Mesendoderm (in vitro differentiated cells): ENCODE data around the gene DOCK2.

ENCODE experiments used
- DNase-seq: peaks from one replicate; pipeline ENCODE4 v3.0.0; 2013
- H2AK5ac ChIP-seq: 2 replicates; pipeline ENCODE4 v1.6.1; 2013; ENCODE audit warnings: low read length, inconsistent platforms
- H2BK120ac ChIP-seq: 2 replicates; pipeline ENCODE4 v1.6.1; 2013; ENCODE audit warnings: low read depth, mild to moderate bottlenecking, low read length, moderate library complexity, mixed read lengths
- H2BK15ac ChIP-seq: replicated peaks from 2 replicates; pipeline ENCODE4 v1.6.1; 2013; ENCODE audit warnings: low read depth, mild to moderate bottlenecking, moderate library complexity
- H2BK5ac ChIP-seq: 2 replicates; pipeline ENCODE4 v1.6.1; 2013; ENCODE audit warnings: low read length, inconsistent platforms
- H3K18ac ChIP-seq: 2 replicates; pipeline ENCODE4 v1.6.1; 2013; ENCODE audit warnings: mild to moderate bottlenecking, low read length, mixed read lengths
- H3K23ac ChIP-seq: one replicate; pipeline ENCODE4 v1.6.1; 2013; ENCODE audit warnings: low read length
- H3K27ac ChIP-seq: 2 replicates; pipeline ENCODE4 v1.5.1; 2013; ENCODE audit warnings: low read depth, mild to moderate bottlenecking, inconsistent platforms, low read length, moderate library complexity
- H3K27me3 ChIP-seq: 2 replicates; pipeline ENCODE4 v1.6.1; 2013; ENCODE audit warnings: low read length, control low read depth, mild to moderate bottlenecking, inconsistent platforms; ENCODE audit not compliant: insufficient read depth, poor library complexity
- H3K36me3 ChIP-seq: 2 replicates; pipeline ENCODE4 v1.6.1; 2013; ENCODE audit warnings: low read length, inconsistent platforms; ENCODE audit not compliant: control insufficient read depth, insufficient read depth
- H3K4ac ChIP-seq: one replicate; pipeline ENCODE4 v1.6.1; 2013; ENCODE audit warnings: low read depth, mild to moderate bottlenecking, low read length, moderate library complexity
- H3K4me1 ChIP-seq: 2 replicates; pipeline ENCODE4 v1.6.1; 2013; ENCODE audit warnings: low read depth, low read length, inconsistent platforms; ENCODE audit not compliant: control insufficient read depth
- H3K4me2 ChIP-seq: 2 replicates; pipeline ENCODE4 v1.6.1; 2013; ENCODE audit warnings: low read length
- H3K4me3 ChIP-seq: 2 replicates; pipeline ENCODE4 v1.5.1; 2013; ENCODE audit warnings: mild to moderate bottlenecking, low read length
- H3K56ac ChIP-seq: one replicate; pipeline ENCODE4 v1.6.1; 2013; ENCODE audit warnings: low read length
- H3K79me1 ChIP-seq: 2 replicates; pipeline ENCODE4 v1.6.1; 2013; ENCODE audit warnings: low read length, inconsistent platforms
- H3K79me2 ChIP-seq: 2 replicates; pipeline ENCODE4 v1.6.1; 2013; ENCODE audit warnings: mild to moderate bottlenecking, low read length; ENCODE audit not compliant: control insufficient read depth, insufficient read depth
- H3K9ac ChIP-seq: 2 replicates; pipeline ENCODE4 v1.6.1; 2013; ENCODE audit warnings: low read length, inconsistent platforms
- H4K5ac ChIP-seq: one replicate; pipeline ENCODE4 v1.6.1; 2013; ENCODE audit warnings: low read length
- H4K8ac ChIP-seq: one replicate; pipeline ENCODE4 v1.6.1; 2013; ENCODE audit warnings: low read depth, mild to moderate bottlenecking, control low read depth, low read length, moderate library complexity
- WGBS: extraction: QIAGEN DNeasy Blood & Tissue Kit; methylation state at CpG from one replicate; pipeline ENCODE4 v1.1.7; 2013; ENCODE audit warnings: low lambda C conversion rate, missing lambda C conversion rate; ENCODE audit not compliant: insufficient coverage; ENCODE audit errors: extremely low coverage; 5-methylcytosine and 5-hydroxymethylcytosine counted together

DOCK2 gene

DNA sequence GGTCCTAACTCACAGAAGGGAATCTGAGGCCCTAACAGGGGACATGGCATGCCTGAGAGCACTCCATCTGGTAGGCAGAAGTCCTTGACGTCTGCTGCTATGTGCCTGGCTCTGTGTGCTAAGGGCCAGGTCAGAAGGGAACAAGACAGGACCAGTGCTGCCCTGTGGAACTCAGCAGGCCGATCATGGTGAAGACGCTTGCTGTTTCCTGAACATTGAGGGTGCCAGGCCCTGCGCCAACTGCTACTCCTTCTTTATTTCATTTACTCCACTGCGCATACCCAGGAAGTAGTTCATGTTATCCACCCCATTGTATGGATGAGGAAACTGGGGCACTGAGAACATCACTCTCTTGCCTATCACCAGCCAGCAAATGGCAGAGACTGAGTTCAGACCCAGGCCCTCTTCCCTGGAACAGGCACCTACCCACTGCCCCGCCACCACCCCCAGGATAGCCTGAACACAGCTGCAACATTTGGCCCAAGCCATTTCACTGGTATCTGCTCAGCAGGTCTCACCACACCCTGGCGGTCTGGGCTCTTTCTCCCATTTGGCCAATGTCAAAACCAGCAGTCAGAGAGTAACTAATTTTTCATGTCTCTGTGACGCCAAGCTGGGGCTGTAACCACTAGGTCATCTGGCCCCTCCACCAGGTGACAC is 443.8 kb downstream of the DOCK2 start:
- no CpG with 5 or more reads among the region's 8 CpGs for WGBS

GRCh38 chr5:170081616-170082015 is 444.5 kb downstream of the DOCK2 start:
- no peak overlapping the region for H2BK15ac ChIP-seq
- H3K27ac ChIP-seq: no peak overlapping the region
- H3K23ac ChIP-seq: no peak overlapping the region
- no peak overlapping the region for H3K18ac ChIP-seq
- no peak overlapping the region for H3K9ac ChIP-seq
- no peak overlapping the region for H3K4me3 ChIP-seq
- no peaks in the 10 kb centered on the region for H3K79me2 ChIP-seq
- no peak overlapping the region for H3K56ac ChIP-seq
- H3K4ac ChIP-seq: no peak overlapping the region
- H4K5ac ChIP-seq: no peak overlapping the region
- H4K8ac ChIP-seq: no peak overlapping the region
- no peak overlapping the region for H2BK120ac ChIP-seq
- no peak for DNase-seq
- no peaks in the 10 kb centered on the region for H3K4me1 ChIP-seq
- H2BK5ac ChIP-seq: no peak overlapping the region
- H3K4me2 ChIP-seq: no peak overlapping the region
- H3K36me3 ChIP-seq: no peaks in the 10 kb centered on the region
- H3K79me1 ChIP-seq: no peaks in the 10 kb centered on the region
- H3K27me3 ChIP-seq: no peaks in the 10 kb centered on the region
- H2AK5ac ChIP-seq: no peak overlapping the region
- no CpG with 5 or more reads among the region's 4 CpGs for WGBS

More for the DNA sequence above, 443.8 kb downstream of the DOCK2 start:
- Histone ChIP-seq H3K27me3 (no peaks in the 10 kb centered on the region), H3K4me1 (no peaks in the 10 kb centered on the region), H2BK5ac (no peak overlapping the region), H3K79me2 (no peaks in the 10 kb centered on the region), H3K56ac (no peak overlapping the region), H3K18ac (no peak overlapping the region), H2AK5ac (no peak overlapping the region), H3K36me3 (no peaks in the 10 kb centered on the region), H2BK120ac (no peak overlapping the region), H3K4ac (no peak overlapping the region), H3K27ac (no peak overlapping the region), H2BK15ac (no peak overlapping the region), H3K79me1 (no peaks in the 10 kb centered on the region), H3K9ac (no peak overlapping the region), H3K23ac (no peak overlapping the region), H4K8ac (no peak overlapping the region), H4K5ac (no peak overlapping the region), H3K4me3 (no peak overlapping the region), H3K4me2 (no peak overlapping the region)
- no peak for DNase-seq

GRCh38 chr5:170082701-170083100 is 445.6 kb downstream of the DOCK2 start:
- Histone ChIP-seq H3K27ac (no peak overlapping the region), H2BK5ac (no peak overlapping the region), H3K27me3 (no peaks in the 10 kb centered on the region), H3K79me1 (no peaks in the 10 kb centered on the region), H3K9ac (no peak overlapping the region), H2BK15ac (no peak overlapping the region), H3K4me3 (no peak overlapping the region), H3K4me1 (no peaks in the 10 kb centered on the region), H4K5ac (no peak overlapping the region), H3K56ac (no peak overlapping the region), H3K79me2 (no peaks in the 10 kb centered on the region), H3K23ac (no peak overlapping the region), H3K4ac (no peak overlapping the region), H3K18ac (no peak overlapping the region), H2BK120ac (no peak overlapping the region), H4K8ac (no peak overlapping the region), H2AK5ac (no peak overlapping the region), H3K4me2 (no peak overlapping the region), H3K36me3 (no peaks in the 10 kb centered on the region)
- WGBS: no CpG with 5 or more reads among the region's 7 CpGs
- no peak for DNase-seq

- Histone ChIP-seq H3K23ac (no peak overlapping the region), H2BK15ac (no peak overlapping the region), H3K4me2 (no peak overlapping the region), H3K4me1 (no peaks in the 10 kb centered on the region), H2BK120ac (no peak overlapping the region), H4K8ac (no peak overlapping the region), H2AK5ac (no peak overlapping the region), H3K79me2 (no peaks in the 10 kb centered on the region), H3K18ac (no peak overlapping the region), H3K4ac (no peak overlapping the region), H3K36me3 (no peaks in the 10 kb centered on the region), H3K27ac (no peak overlapping the region), H3K4me3 (no peak overlapping the region), H3K79me1 (no peaks in the 10 kb centered on the region), H2BK5ac (no peak overlapping the region), H4K5ac (no peak overlapping the region), H3K9ac (no peak overlapping the region), H3K27me3 (no peaks in the 10 kb centered on the region), H3K56ac (no peak overlapping the region)
- DNase-seq: no peak
- no CpG with 5 or more reads among the region's 3 CpGs for WGBS
Observed at GRCh38 chr5:170087168-170087817, 450.2 kb downstream of the DOCK2 start.

GRCh38 chr5:170092455-170093101 is 455.5 kb downstream of the DOCK2 start:
- Histone ChIP-seq H3K9ac (no peak overlapping the region), H3K4ac (no peak overlapping the region), H3K79me2 (no peaks in the 10 kb centered on the region), H3K56ac (peak overlapping the region; percentile 46), H3K27me3 (no peaks in the 10 kb centered on the region), H4K5ac (no peak overlapping the region), H4K8ac (no peak overlapping the region), H3K36me3 (no peaks in the 10 kb centered on the region), H3K18ac (no peak overlapping the region), H2BK5ac (no peak overlapping the region), H2BK120ac (no peak overlapping the region), H2BK15ac (no peak overlapping the region), H3K4me2 (no peak overlapping the region), H3K4me3 (no peak overlapping the region), H3K79me1 (no peaks in the 10 kb centered on the region), H3K27ac (no peak overlapping the region), H3K23ac (no peak overlapping the region), H3K4me1 (peaks cover 2% of the 10 kb centered on the region), H2AK5ac (no peak overlapping the region)
- no CpG with 5 or more reads among the region's 5 CpGs for WGBS
- DNase-seq: no peak
